MM.1S (cell line): ENCODE data around the gene DYRK1B.

Experiments used
- DNase-seq: peaks from one replicate; pipeline ENCODE4 v3.0.0-alpha.2; 2015
- H2AFZ ChIP-seq: fragments of 300-600 bp; sonication (generic); 2 replicates; pipeline ENCODE4 v1.6.0; 2016; ENCODE audit warnings: antibody characterized with exemption, low read length
- H3F3A ChIP-seq: fragments of 300-600 bp; sonication (generic); 2 replicates; pipeline ENCODE4 v1.6.1; 2016; ENCODE audit warnings: mild to moderate bottlenecking, antibody characterized with exemption, low read length, moderate library complexity, mixed read lengths; ENCODE audit not compliant: insufficient read depth
- H3K27ac ChIP-seq: fragments of 300-600 bp; sonication (generic); 2 replicates; pipeline ENCODE4 v1.5.1; 2016; ENCODE audit warnings: mild to moderate bottlenecking, low read length
- H3K27me3 ChIP-seq: fragments of 300-600 bp; sonication (generic); replicated peaks from 2 replicates; pipeline ENCODE4 v1.6.0; 2016; ENCODE audit warnings: low read length; ENCODE audit not compliant: insufficient read depth
- H3K36me3 ChIP-seq: fragments of 300-600 bp; sonication (generic); replicated peaks from 2 replicates; pipeline ENCODE4 v1.6.1; 2016; ENCODE audit warnings: mild to moderate bottlenecking, low read length, mixed read lengths; ENCODE audit not compliant: insufficient read depth
- H3K4me1 ChIP-seq: fragments of 300-600 bp; sonication (generic); 2 replicates; pipeline ENCODE4 v1.6.1; 2016; ENCODE audit warnings: low read length, mixed read lengths
- H3K4me2 ChIP-seq: fragments of 300-600 bp; sonication (generic); 2 replicates; pipeline ENCODE4 v1.6.0; 2016; ENCODE audit warnings: low read depth, low read length
- H3K4me3 ChIP-seq: fragments of 300-600 bp; sonication (generic); 2 replicates; pipeline ENCODE4 v1.5.1; 2016; ENCODE audit warnings: low read length, mixed read lengths
- H3K79me2 ChIP-seq: fragments of 300-600 bp; sonication (generic); 2 replicates; pipeline ENCODE4 v1.6.1; 2016; ENCODE audit warnings: mixed run types, low read length, mixed read lengths
- H3K9ac ChIP-seq: fragments of 300-600 bp; sonication (generic); 2 replicates; pipeline ENCODE4 v1.6.1; 2016; ENCODE audit warnings: low read length, mixed read lengths
- H3K9me2 ChIP-seq: fragments of 300-600 bp; sonication (generic); replicated peaks from 2 replicates; pipeline ENCODE4 v1.6.1; 2016; ENCODE audit warnings: mild to moderate bottlenecking, low read length, mixed read lengths; ENCODE audit not compliant: insufficient read depth
- H3K9me3 ChIP-seq: fragments of 300-600 bp; sonication (generic); replicated peaks from 2 replicates; pipeline ENCODE4 v1.6.1; 2016; ENCODE audit warnings: mild to moderate bottlenecking, low read length, mixed read lengths; ENCODE audit not compliant: insufficient read depth
- H4K20me1 ChIP-seq: fragments of 300-600 bp; sonication (generic); 2 replicates; pipeline ENCODE4 v1.6.1; 2016; ENCODE audit warnings: mild to moderate bottlenecking, low read length, moderate library complexity, mixed read lengths; ENCODE audit not compliant: insufficient read depth
- CTCF ChIP-seq: fragments of 300-600 bp; sonication (generic); IDR thresholded peaks from 2 replicates; pipeline ENCODE4 v1.5.1; 2016; ENCODE audit warnings: antibody characterized with exemption, low read length, mixed read lengths
- EZH2 ChIP-seq: fragments of 300-600 bp; sonication (generic); optimal IDR thresholded peaks from 2 replicates; pipeline ENCODE3; 2017; ENCODE audit warnings: low read depth, mild to moderate bottlenecking, antibody characterized with exemption, low read length, mixed read lengths
- EZH2phosphoT487 ChIP-seq: fragments of 300-600 bp; sonication (generic); IDR thresholded peaks from 2 replicates; pipeline ENCODE4 v1.6.1; 2018; ENCODE audit warnings: antibody characterized with exemption, low read length

Gene DYRK1B

GRCh38 chr19:39840492-39840891 is 6.5 kb upstream of the DYRK1B start:
- no peak for DNase-seq
- Histone ChIP-seq H3K9me3 (no peaks in the 10 kb centered on the region), H3K27ac (no peak overlapping the region), H3K4me1 (peaks cover 23% of the 10 kb centered on the region), H3K4me3 (no peak overlapping the region), H2AFZ (no peak overlapping the region), H3F3A (peaks cover 18% of the 10 kb centered on the region), H3K9me2 (no peaks in the 10 kb centered on the region), H3K36me3 (peaks cover 35% of the 10 kb centered on the region), H3K79me2 (peaks cover 92% of the 10 kb centered on the region), H4K20me1 (peaks cover 37% of the 10 kb centered on the region; the same call in 1 of the 2 replicates), H3K9ac (no peak overlapping the region), H3K27me3 (no peaks in the 10 kb centered on the region), H3K4me2 (no peak overlapping the region)
- TF ChIP-seq EZH2 (no peak), EZH2phosphoT487 (no peak), CTCF (no peak)

GRCh38 chr19:39839678-39840327 is 5.8 kb upstream of the DYRK1B start:
- peaks cover 35% of the 10 kb centered on the region for H3K36me3 ChIP-seq

GRCh38 chr19:39838569-39838968 is 4.6 kb upstream of the DYRK1B start:
- DNase-seq = no peak
- Histone ChIP-seq H4K20me1 (peaks cover 28% of the 10 kb centered on the region; the same call in 1 of the 2 replicates), H3K9me3 (no peaks in the 10 kb centered on the region), H3K9me2 (no peaks in the 10 kb centered on the region), H3K9ac (no peak overlapping the region), H2AFZ (no peak overlapping the region), H3K4me1 (peaks cover 11% of the 10 kb centered on the region), H3F3A (peaks cover 20% of the 10 kb centered on the region), H3K27me3 (no peaks in the 10 kb centered on the region), H3K4me2 (no peak overlapping the region), H3K27ac (no peak overlapping the region), H3K36me3 (peaks cover 35% of the 10 kb centered on the region), H3K79me2 (peaks cover 72% of the 10 kb centered on the region), H3K4me3 (no peak overlapping the region)
- TF ChIP-seq EZH2 (no peak), EZH2phosphoT487 (no peak), CTCF (no peak)

More at GRCh38 chr19:39839678-39840327, 5.8 kb upstream of the DYRK1B start:
- H4K20me1 ChIP-seq = peaks cover 37% of the 10 kb centered on the region; the same call in 1 of the 2 replicates
- no peaks in the 10 kb centered on the region for H3K9me3 ChIP-seq
- no peak overlapping the region for H3K27ac ChIP-seq
- H3K79me2 ChIP-seq = peaks cover 85% of the 10 kb centered on the region
- H3K4me1 ChIP-seq = peaks cover 23% of the 10 kb centered on the region
- H3K9me2 ChIP-seq = no peaks in the 10 kb centered on the region
- peaks cover 23% of the 10 kb centered on the region for H3F3A ChIP-seq
- TF ChIP-seq EZH2phosphoT487 (no peak), EZH2 (no peak), CTCF (no peak)
- no peaks in the 10 kb centered on the region for H3K27me3 ChIP-seq
- H3K9ac ChIP-seq = no peak overlapping the region
- H3K4me2 ChIP-seq = no peak overlapping the region
- no peak overlapping the region for H3K4me3 ChIP-seq
- no peak for DNase-seq
- no peak overlapping the region for H2AFZ ChIP-seq
